ENCODE measurements around the gene SLC25A42.
"Not testable (repeated sequence)": the region's sequence is repeated elsewhere in the genome, so short reads cannot be mapped to it uniquely, and the experiment has no call there.

The SLC25A42 gene

DNA sequence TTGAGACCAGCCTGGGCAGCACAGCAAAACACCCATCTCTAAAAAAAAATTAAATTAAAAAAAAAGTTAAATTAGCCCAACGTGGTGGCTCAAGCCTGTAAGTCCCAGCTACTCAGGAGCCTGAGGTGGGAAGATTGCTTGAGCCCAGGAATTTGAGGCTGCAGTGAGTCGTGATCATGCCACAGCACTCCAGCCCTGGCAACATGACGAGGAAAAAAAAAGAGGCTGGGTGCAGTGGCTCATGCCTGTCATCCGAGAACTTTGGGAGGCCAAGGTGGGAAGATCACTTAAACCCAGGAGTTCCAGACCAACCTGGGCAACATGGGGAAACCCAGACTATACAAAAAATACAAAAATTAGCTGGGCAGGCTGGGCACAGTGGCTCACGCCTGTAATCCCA is 76.7 kb downstream of the SLC25A42 start:
- DNase-seq (ENCODE audit: extremely low read depth, low read depth), result no peak
- H3K4me3 ChIP-seq (replicated peaks; ENCODE audit: low read depth, low read length), result no peak overlapping the region
- no peak for TF ChIP-seq CTCF (IDR thresholded peaks at IDR 0.05; ENCODE audit: low read depth, low read length, missing control alignments)

- H3K4me3 ChIP-seq (replicated peaks; ENCODE audit: low read depth, low read length), result no peak overlapping the region
- DNase-seq (ENCODE audit: extremely low read depth, low read depth), result no peak
- no peak for TF ChIP-seq CTCF (IDR thresholded peaks at IDR 0.05; ENCODE audit: low read depth, low read length, missing control alignments)
These were observed 78.6 kb downstream of the SLC25A42 start for GRCh38 chr19:19142347-19142746.

GRCh38 chr19:19145281-19145680 is 81.5 kb downstream of the SLC25A42 start:
- no peak for TF ChIP-seq CTCF (IDR thresholded peaks at IDR 0.05; ENCODE audit: low read depth, low read length, missing control alignments)
- no peak for DNase-seq (ENCODE audit: extremely low read depth, low read depth)
- no peak overlapping the region for H3K4me3 ChIP-seq (replicated peaks; ENCODE audit: low read depth, low read length)

GRCh38 chr19:19145684-19146608 is 82.2 kb downstream of the SLC25A42 start:
- H3K4me3 ChIP-seq (replicated peaks; ENCODE audit: low read depth, low read length), result no peak overlapping the region
- peak; percentile 17 for DNase-seq (ENCODE audit: extremely low read depth, low read depth)
- peak; percentile 90 for TF ChIP-seq CTCF (IDR thresholded peaks at IDR 0.05; ENCODE audit: low read depth, low read length, missing control alignments)

GRCh38 chr19:19146865-19147264 is 83.1 kb downstream of the SLC25A42 start:
- H3K4me3 ChIP-seq (replicated peaks; ENCODE audit: low read depth, low read length), result no peak overlapping the region
- no peak for TF ChIP-seq CTCF (IDR thresholded peaks at IDR 0.05; ENCODE audit: low read depth, low read length, missing control alignments)
- no peak for DNase-seq (ENCODE audit: extremely low read depth, low read depth)

GRCh38 chr19:19147344-19147743 is 83.5 kb downstream of the SLC25A42 start:
- TF ChIP-seq CTCF (IDR thresholded peaks at IDR 0.05; ENCODE audit: low read depth, low read length, missing control alignments), result no peak
- no peak for DNase-seq (ENCODE audit: extremely low read depth, low read depth)
- H3K4me3 ChIP-seq (replicated peaks; ENCODE audit: low read depth, low read length), result no peak overlapping the region

DNA sequence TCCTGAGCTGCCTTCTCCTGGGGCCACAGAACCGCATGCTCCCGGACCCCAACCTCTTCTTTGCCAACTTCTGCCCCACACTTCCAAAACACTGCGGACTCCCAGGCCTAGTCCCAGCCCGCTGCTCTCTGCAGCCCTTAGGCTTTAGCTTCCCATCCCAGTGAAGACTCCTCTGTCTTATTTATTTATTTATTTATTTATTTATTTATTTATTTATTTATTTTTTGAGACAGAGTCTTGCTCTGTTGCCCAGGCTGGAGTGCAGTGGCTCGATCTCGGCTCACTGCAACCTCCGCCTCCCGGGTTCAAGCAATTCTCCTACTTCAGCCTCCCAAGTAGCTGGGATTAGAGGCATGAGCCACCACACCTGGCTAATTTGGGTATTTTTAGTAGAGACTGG is 84.7 kb downstream of the SLC25A42 start:
- not testable (repeated sequence) for H3K4me3 ChIP-seq (replicated peaks; ENCODE audit: low read depth, low read length); DNase-seq (ENCODE audit: extremely low read depth, low read depth)
